SIG-M5 treated with dmso at 0.1 percent for 504 hours (cell line): Measurements from ENCODE around the gene ADCY2.

Source experiments
- DNase-seq: peaks from one replicate; lab custom pipeline; 2025; ENCODE audit not compliant: unreplicated experiment; lab: John Stamatoyannopoulos, UW

Gene ADCY2

DNA sequence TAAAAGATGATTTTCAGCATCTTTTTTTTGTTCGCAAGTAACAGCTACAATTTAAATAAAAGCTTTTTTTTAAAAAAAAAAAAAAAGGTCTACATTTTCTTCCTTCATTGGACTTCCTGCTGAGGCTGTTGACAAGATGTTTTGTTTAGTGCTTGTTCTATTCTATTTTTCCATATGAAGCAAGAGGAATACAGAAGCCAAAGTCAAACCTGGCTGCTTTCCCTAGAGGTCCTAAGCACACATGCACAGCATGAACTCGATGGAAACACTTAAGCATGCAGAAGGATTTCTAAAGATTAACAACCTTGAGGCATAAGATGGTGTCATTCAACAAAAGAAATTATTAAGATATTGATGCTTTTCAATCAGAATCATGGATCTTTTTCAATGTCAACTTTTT is 105.1 kb downstream of the ADCY2 start:
- DNase-seq: no peak

- DNase-seq: no peak
Observed at GRCh38 chr5:7503564-7503963, 107.6 kb downstream of the ADCY2 start.

DNA sequence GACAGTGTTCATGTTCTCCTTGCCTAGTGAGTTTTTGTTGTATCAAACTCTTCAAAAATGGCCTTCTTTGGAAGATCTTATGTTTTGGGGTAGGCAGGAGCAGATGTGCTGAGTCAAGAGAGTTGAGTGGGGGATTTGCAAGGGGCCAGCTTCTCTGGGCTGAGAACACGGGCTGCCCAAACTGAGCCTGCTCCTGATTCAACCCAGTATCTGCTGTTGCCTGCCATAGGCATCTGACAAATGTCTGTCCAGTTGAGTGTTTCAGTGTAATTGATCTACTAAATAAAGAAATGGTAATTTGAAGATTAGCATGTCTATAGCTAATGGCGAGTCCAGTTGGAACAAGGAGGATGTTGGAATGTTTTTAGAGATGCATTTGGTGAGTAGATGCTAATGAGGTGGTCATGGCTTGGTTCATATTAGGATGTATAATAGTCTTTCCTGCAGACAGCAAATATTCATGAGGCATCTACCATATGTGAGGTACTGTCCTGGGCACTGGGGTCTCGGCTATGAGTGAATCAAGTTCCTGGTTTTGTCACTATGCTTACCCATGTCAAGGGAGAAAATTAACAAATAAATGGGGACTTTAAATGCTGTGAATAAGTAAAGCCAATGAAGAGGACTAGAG is 119.5 kb downstream of the ADCY2 start:
- no peak for DNase-seq

GRCh38 chr5:7516253-7516652 is 120.3 kb downstream of the ADCY2 start:
- no peak for DNase-seq

- DNase-seq: no peak
Observed at GRCh38 chr5:7517006-7517405, 121.1 kb downstream of the ADCY2 start.

GRCh38 chr5:7518947-7519560 is 123.1 kb downstream of the ADCY2 start:
- DNase-seq: no peak

DNA sequence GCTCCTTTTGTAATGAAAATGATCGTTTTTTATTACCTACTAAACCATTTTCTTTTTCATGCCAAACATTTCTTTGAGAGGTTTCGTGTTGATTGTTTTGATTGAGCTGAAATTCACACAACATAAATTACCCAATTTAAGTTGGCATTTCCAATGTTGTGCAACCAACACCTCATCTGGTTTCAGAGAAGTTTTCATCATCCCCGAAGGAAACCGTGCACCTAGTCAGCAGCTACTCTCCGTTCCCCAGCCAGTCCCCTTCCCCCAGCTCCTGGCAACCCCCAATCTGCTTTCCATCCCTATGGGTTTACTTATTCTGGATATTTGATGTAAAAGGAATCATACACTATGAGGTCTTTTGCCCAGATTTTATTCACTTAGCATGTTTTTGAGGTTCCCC is 123.6 kb downstream of the ADCY2 start:
- DNase-seq: no peak

DNA sequence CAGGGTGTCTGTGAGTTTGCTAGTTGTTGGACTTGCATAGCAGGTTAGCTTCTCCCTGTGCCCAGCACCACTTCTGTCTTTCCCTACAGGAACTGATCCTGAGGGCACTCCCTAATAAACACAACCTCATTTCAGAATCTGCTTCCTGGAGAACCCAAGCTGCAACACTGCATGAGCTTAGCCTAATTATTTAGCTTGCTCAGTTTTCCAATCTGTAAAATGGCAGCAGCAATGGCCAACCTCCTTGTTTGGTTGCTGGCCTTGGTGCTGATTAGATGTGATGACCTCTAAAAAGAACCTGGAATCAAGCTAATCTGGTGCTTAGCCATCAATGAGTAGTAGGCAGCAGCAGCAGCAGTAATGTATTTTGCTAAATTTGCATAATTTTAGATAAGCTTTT is 133.9 kb downstream of the ADCY2 start:
- DNase-seq: no peak

DNA sequence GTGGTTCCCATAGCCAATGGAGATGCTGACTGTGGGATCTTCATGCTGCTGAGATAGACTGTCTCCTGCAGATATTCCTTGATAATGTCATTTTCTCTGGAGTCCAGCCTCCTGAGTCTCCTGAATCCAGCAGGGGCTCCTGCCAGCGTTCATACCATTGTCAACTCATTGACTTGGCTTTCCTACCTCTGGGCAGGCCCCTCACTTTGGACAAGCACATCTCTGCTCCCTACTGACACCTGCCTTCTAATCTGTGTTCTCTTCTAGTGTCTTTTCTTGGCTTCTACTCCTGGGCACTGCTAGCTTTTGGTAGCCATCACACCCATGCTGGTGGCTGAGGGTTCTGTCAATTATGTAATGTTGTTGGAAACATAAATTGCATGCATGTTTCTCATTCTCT is 138.0 kb downstream of the ADCY2 start:
- DNase-seq: no peak

DNA sequence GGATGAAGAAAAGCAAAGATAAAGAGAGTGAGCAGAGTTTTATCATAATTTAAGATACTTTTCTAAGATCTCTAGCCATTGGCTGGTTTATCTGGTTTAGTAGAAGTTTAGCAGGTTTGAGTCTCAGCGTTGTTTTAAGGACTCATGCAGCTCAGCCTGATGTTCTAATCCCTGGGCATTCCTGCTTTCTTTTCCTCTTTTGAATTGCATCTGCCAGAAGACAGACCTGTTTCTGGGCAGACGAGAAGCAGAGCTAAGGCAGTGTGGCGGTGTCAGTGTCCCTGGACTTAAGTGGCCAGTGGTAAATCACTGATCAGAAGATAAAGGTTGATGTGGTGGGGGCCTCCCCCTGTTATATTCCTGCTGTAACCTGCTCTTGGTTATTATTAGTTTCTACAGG is 138.6 kb downstream of the ADCY2 start:
- DNase-seq: no peak

- no peak for DNase-seq
Observed at GRCh38 chr5:7537573-7537972, 141.6 kb downstream of the ADCY2 start.

- no peak for DNase-seq
Observed at GRCh38 chr5:7539571-7539970, 143.6 kb downstream of the ADCY2 start.

DNA sequence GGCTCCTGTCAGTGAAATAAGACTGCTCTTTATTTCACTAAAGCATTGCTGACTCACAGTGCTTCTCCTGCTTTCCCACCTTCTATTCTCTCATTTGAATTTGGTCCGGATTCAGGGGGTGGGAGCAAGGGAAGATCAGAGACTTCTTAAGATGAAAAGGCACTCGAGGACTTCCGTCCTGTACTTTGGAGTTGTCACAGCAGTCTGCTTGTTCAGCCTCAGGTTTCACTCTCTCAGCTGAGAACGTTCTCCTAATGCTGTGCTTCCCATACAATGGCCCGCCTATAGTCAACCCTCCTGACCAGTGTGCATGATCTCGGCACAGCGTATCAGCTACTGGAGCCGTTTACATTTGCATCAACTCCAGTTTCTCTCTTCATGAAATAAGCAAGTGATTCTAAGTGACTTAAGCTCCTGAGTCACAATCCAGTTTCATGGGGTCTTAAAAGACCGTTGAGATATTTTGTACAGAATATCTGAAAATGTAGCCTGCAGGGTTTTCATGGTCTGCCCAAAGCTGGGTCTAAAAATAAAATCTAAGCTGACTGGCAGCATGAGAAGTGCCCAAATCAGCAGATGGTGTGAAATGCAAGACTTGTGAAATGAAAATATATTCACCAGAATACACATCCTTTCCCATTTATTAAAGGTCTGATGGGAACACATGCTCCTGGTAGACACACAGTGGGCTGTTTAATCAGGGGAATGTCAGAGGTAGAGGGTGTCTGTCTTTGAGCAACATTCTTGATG is 145.0 kb downstream of the ADCY2 start:
- no peak for DNase-seq

- DNase-seq: no peak
Observed at GRCh38 chr5:7541898-7542297, 146.0 kb downstream of the ADCY2 start.

DNA sequence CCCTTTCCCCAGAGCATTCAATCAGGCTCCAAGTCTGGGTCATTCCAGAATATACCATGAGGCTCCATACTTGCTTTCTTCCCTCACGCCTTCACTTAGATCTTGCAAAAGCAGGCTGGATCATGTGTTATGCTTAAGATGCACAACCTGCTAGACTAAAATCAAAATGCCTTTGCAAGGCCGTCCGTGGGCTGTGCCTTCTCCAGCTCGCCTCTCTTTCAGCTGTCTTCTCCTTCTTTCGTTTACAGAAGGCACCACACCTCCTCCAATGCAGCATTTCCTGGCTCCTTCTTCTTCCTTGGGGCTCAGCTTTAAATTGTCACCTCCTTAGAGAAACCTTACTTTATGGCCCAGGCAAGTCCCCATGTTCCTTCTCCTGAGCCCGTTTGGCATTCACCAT is 150.6 kb downstream of the ADCY2 start:
- DNase-seq: no peak

- no peak for DNase-seq
Observed at GRCh38 chr5:7548596-7548995, 152.7 kb downstream of the ADCY2 start.

DNA sequence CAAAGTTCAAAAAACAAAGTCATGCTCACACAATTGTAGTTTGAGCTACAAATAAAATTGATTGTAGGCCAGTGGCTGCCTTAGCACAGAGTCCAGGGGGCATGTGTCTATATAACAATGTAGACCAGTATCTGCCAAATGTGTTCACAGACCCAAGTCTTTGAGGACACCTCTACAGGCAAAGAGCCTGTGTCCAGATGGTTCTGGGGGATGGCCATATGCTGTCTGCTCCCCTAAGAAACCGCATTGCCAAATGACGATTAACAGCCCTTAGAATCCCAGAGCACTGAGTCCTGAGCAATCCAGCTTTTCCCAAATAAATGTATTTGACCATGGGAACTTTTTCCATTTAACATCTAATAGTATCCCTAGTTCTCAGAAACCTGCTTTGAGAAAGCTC is 169.6 kb downstream of the ADCY2 start:
- no peak for DNase-seq

- no peak for DNase-seq
Observed at GRCh38 chr5:7576023-7576715, 180.2 kb downstream of the ADCY2 start.

DNA sequence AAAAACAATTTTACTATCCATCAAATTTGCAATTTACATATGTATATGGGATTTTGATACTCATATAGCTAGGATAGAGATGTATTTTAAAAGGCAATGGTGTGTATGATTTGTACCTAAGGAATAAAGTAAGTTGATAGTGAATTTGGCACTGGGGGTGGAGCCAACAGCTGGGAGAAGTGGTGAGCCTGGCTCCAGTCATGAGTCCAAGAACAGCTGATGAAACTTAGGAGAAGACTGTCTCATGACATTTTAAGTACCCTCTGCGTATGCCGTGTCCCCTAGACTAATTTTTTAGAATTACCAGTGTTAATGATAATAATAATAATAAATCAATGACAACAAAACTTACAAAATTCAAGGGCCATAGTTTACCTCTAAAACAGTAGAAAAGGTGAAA is 181.4 kb downstream of the ADCY2 start:
- no peak for DNase-seq

DNA sequence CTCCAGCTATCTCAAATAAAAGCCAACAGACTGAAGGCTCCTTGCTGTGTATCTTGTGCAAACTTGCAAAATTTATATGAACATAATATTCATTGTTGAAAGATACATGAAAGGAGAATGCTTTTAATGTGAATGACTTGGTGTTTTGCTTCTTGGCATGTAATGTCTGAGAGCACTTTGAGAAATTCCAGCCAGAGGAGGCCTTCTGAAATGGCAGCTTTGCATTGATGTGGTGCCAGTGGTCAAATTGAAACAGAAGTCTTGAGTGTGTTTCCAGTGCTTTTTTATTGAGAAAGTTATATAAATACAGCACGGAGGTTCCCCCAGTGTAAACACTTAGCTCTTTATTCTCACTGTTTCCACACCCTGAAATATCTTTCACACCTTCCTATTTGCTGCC is 182.1 kb downstream of the ADCY2 start:
- DNase-seq: no peak

DNA sequence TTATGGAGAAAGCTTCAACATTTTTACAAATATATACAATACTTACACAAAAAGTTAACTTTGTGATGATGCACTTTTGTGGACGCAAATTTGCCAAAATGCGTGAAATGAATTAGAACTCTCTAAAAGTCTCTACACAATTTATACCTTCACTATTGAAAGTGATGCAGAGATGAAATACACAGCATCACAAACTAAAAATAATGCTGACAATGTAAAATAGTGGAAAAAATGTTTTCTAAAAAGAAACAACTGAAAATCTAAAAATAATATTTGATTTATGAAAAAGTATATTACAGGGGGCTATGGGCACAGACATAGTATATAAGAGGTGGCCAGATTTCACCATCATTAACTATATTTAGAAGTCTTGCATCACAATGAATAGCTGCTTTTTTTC is 188.8 kb downstream of the ADCY2 start:
- no peak for DNase-seq

DNA sequence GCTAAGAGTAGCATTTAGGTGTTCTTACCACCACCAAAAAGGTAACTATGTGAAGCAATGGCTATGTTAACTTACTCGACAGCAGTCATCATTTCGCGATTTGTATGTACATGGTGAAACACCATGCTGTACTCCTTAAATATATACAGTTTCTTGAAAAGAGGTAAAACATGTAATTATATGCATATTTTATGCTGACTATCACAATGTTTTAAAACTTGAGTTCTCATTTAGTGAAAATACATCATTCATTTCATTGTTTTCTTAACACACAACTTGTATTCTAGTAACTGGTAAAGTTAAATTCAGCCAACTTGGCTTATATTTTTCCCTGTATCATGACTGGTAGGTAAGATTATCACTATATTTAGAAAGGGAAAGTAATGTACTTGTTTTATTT is 189.9 kb downstream of the ADCY2 start:
- DNase-seq: no peak
